Activated CD4-positive, alpha-beta T cell treated with anti-CD3 and anti-CD28 coated beads for 36 hours (primary cell): ENCODE measurements around the gene GBX1. TPM values are rescaled to one million over a fixed set of nuclear protein-coding genes. Genes with fewer than 3 reads are reported as not detected.

ENCODE experiments used
- ATAC-seq: fragments of 200-7000 bp; cut with Tn5 transposase; one replicate; pipeline ENCODE4 v1.10.0; 2021; ENCODE audit warnings: mild to moderate bottlenecking, moderate library complexity
- CTCF ChIA-PET: fragments of 350-600 bp; sonication (Branson Sonifier 250); formaldehyde crosslinking; loops from one replicate; lab custom pipeline; 2021; ENCODE audit warnings: antibody characterized with exemption; lab: Charles Lee
- POLR2A ChIA-PET: fragments of 350-600 bp; sonication (Branson Sonifier 250); formaldehyde crosslinking; loops from one replicate; lab custom pipeline; 2021; ENCODE audit warnings: antibody characterized with exemption, inconsistent platforms; lab: Charles Lee
- DNase-seq: peaks from one replicate; pipeline ENCODE4 v3.0.0-alpha.2; 2020
- H3K27ac Mint-ChIP-seq: one replicate; pipeline ENCODE4 v1.8.0; 2021; ENCODE audit warnings: mixed read lengths
- H3K27me3 Mint-ChIP-seq: one replicate; pipeline ENCODE4 v1.8.0; 2021; ENCODE audit warnings: mixed read lengths
- H3K36me3 Mint-ChIP-seq: one replicate; pipeline ENCODE4 v1.8.0; 2021; ENCODE audit warnings: low read depth, mixed read lengths
- H3K4me1 Mint-ChIP-seq: one replicate; pipeline ENCODE4 v1.8.0; 2021; ENCODE audit warnings: mixed read lengths
- H3K4me3 Mint-ChIP-seq: one replicate; pipeline ENCODE4 v1.8.0; 2021; ENCODE audit warnings: mild to moderate bottlenecking, moderate library complexity, mixed read lengths
- H3K9me3 Mint-ChIP-seq: one replicate; pipeline ENCODE4 v1.8.0; 2021; ENCODE audit warnings: low read depth, mixed read lengths
- intact Hi-C, 2 experiments: fragments of 100-400 bp; cut with DNase I in 1 of 2; cut with micrococcal nuclease in 1 of 2; formaldehyde crosslinking; loops; one replicate each; pipeline versions ENCODE4 v1.14.2 to v1.15.1; 2022 to 2024; cut with DNase I, micrococcal nuclease
- total RNA-seq, 2 experiments: library from RNA; stranded (reverse); gene quantifications; one replicate each; pipeline ENCODE4 v1.2.3, GENCODE V29; 2021

GBX1 gene
- total RNA-seq, 2 experiments from 2014 or later, result 0.16 TPM; not detected in 1

GRCh38 chr7:151168003-151168786 is 701 bp upstream of the GBX1 start:
- no peak overlapping the region for H3K27ac Mint-ChIP-seq
- ATAC-seq (peak; percentile 82), DNase-seq (peak; percentile 81)
- no peaks in the 10 kb centered on the region for H3K9me3 Mint-ChIP-seq
- H3K36me3 Mint-ChIP-seq, result no peaks in the 10 kb centered on the region
- peaks cover 41% of the 10 kb centered on the region for H3K27me3 Mint-ChIP-seq
- ChIA-PET POLR2A (no interaction called here), CTCF (interaction anchor here (0.6 to 2.0 kb wide), 18 partner anchors 9 to 185 kb away, joined by 3 to 8 read pairs (median 4); no protein-coding TSS in a partner anchor)
- peak overlapping the region; percentile 39 for H3K4me3 Mint-ChIP-seq
- peaks cover 9% of the 10 kb centered on the region for H3K4me1 Mint-ChIP-seq
- intact Hi-C loops, result loop anchor here in 1 of 2 experiments (1.0 kb wide), 1 partner anchor 44 kb away; no protein-coding TSS in a partner anchor

GRCh38 chr7:151166629-151167196 is 781 bp downstream of the GBX1 start:
- ChIA-PET POLR2A (no interaction called here), CTCF (interaction anchor here (0.7 to 1.9 kb wide), 13 partner anchors 9 to 1452 kb away, joined by 3 to 8 read pairs (median 5); a partner anchor contains a TSS)
- H3K27me3 Mint-ChIP-seq, result peaks cover 30% of the 10 kb centered on the region
- peaks cover 6% of the 10 kb centered on the region for H3K4me1 Mint-ChIP-seq
- intact Hi-C loops, result no loop called here
- DNase-seq (no peak), ATAC-seq (no peak)
- no peaks in the 10 kb centered on the region for H3K9me3 Mint-ChIP-seq
- peak overlapping the region; percentile 15 for H3K4me3 Mint-ChIP-seq
- H3K27ac Mint-ChIP-seq, result no peak overlapping the region
- no peaks in the 10 kb centered on the region for H3K36me3 Mint-ChIP-seq

GRCh38 chr7:151161757-151162156 is 5.7 kb downstream of the GBX1 start:
- DNase-seq (no peak), ATAC-seq (no peak)
- Mint-ChIP-seq H3K4me3 (no peak overlapping the region), H3K27ac (no peak overlapping the region), H3K4me1 (peaks cover 2% of the 10 kb centered on the region), H3K9me3 (no peaks in the 10 kb centered on the region), H3K36me3 (no peaks in the 10 kb centered on the region), H3K27me3 (peaks cover 10% of the 10 kb centered on the region)
- ChIA-PET CTCF (interaction anchor here (0.7 to 2.1 kb wide), 4 partner anchors 9 to 14 kb away, joined by 3 to 8 read pairs (median 4); no protein-coding TSS in a partner anchor), POLR2A (no interaction called here)
- intact Hi-C loops, result no loop called here

GRCh38 chr7:151157645-151158329 is 9.7 kb downstream of the GBX1 start:
- H3K4me1 Mint-ChIP-seq, result no peaks in the 10 kb centered on the region
- H3K27me3 Mint-ChIP-seq, result peaks cover 21% of the 10 kb centered on the region
- CTCF ChIA-PET, result interaction anchor here (0.9 to 3.1 kb wide), 5 partner anchors 9 to 279 kb away, joined by 3 to 17 read pairs (median 4); partner anchors contain the start of gene GBX1
- intact Hi-C loops, result no loop called here
- no peaks in the 10 kb centered on the region for H3K36me3 Mint-ChIP-seq
- ATAC-seq, result no peak
- no peak overlapping the region for H3K27ac Mint-ChIP-seq
- DNase-seq, result no peak
- no peak overlapping the region for H3K4me3 Mint-ChIP-seq
- H3K9me3 Mint-ChIP-seq, result no peaks in the 10 kb centered on the region
- POLR2A ChIA-PET, result no interaction called here

GRCh38 chr7:151152643-151153513 is 14.6 kb downstream of the GBX1 start:
- ChIA-PET CTCF (interaction anchor here (0.8 to 1.1 kb wide), 5 partner anchors 14 to 291 kb away, joined by 3 to 4 read pairs (median 3); no protein-coding TSS in a partner anchor), POLR2A (no interaction called here)
- no peaks in the 10 kb centered on the region for H3K9me3 Mint-ChIP-seq
- no peak overlapping the region for H3K4me3 Mint-ChIP-seq
- H3K36me3 Mint-ChIP-seq, result no peaks in the 10 kb centered on the region
- no peak overlapping the region for H3K27ac Mint-ChIP-seq
- H3K27me3 Mint-ChIP-seq, result peaks cover 26% of the 10 kb centered on the region
- no peaks in the 10 kb centered on the region for H3K4me1 Mint-ChIP-seq
- DNase-seq (no peak), ATAC-seq (no peak)
- intact Hi-C loops, result no loop called here

GRCh38 chr7:151150388-151150787 is 17.1 kb downstream of the GBX1 start:
- Mint-ChIP-seq H3K4me3 (no peak overlapping the region), H3K27ac (no peak overlapping the region), H3K27me3 (peaks cover 15% of the 10 kb centered on the region), H3K36me3 (no peaks in the 10 kb centered on the region), H3K9me3 (no peaks in the 10 kb centered on the region), H3K4me1 (no peaks in the 10 kb centered on the region)
- intact Hi-C loops, result no loop called here
- ChIA-PET CTCF (interaction anchor here (0.8 kb wide), 1 partner anchor 12 kb away, joined by 3 read pairs; no protein-coding TSS in a partner anchor), POLR2A (no interaction called here)
- DNase-seq, result no peak
- no peak for ATAC-seq

- H3K4me1 Mint-ChIP-seq, result no peaks in the 10 kb centered on the region
- no peaks in the 10 kb centered on the region for H3K9me3 Mint-ChIP-seq
- H3K4me3 Mint-ChIP-seq, result no peak overlapping the region
- peaks cover 7% of the 10 kb centered on the region for H3K27me3 Mint-ChIP-seq
- POLR2A ChIA-PET, result no interaction called here
- no peak for DNase-seq
- intact Hi-C loops, result no loop called here
- no peak for ATAC-seq
- no peak overlapping the region for H3K27ac Mint-ChIP-seq
- CTCF ChIA-PET, result interaction anchor here (1.4 to 1.7 kb wide), 3 partner anchors 14 to 24 kb away, joined by 4 to 8 read pairs (median 5); no protein-coding TSS in a partner anchor
- H3K36me3 Mint-ChIP-seq, result peaks cover 7% of the 10 kb centered on the region
Observed at GRCh38 chr7:151148319-151149259, 18.9 kb downstream of the GBX1 start.

GRCh38 chr7:151146761-151147160 is 20.7 kb downstream of the GBX1 start:
- Mint-ChIP-seq H3K9me3 (no peaks in the 10 kb centered on the region), H3K27ac (no peak overlapping the region), H3K4me3 (no peak overlapping the region), H3K36me3 (peaks cover 8% of the 10 kb centered on the region), H3K4me1 (no peaks in the 10 kb centered on the region), H3K27me3 (peaks cover 7% of the 10 kb centered on the region)
- no peak for ATAC-seq
- DNase-seq, result no peak
- ChIA-PET POLR2A (no interaction called here), CTCF (interaction anchor here (0.6 to 1.3 kb wide), 4 partner anchors 12 to 27 kb away, joined by 3 to 4 read pairs (median 4); no protein-coding TSS in a partner anchor)
- intact Hi-C loops, result no loop called here

- DNase-seq (no peak), ATAC-seq (no peak)
- ChIA-PET POLR2A (no interaction called here), CTCF (interaction anchor here (1.0 to 3.4 kb wide), 2 partner anchors 13 to 20 kb away, joined by 4 to 9 read pairs; no protein-coding TSS in a partner anchor)
- no peak overlapping the region for H3K27ac Mint-ChIP-seq
- no peaks in the 10 kb centered on the region for H3K9me3 Mint-ChIP-seq
- no peaks in the 10 kb centered on the region for H3K4me1 Mint-ChIP-seq
- peaks cover 4% of the 10 kb centered on the region for H3K27me3 Mint-ChIP-seq
- peaks cover 11% of the 10 kb centered on the region for H3K36me3 Mint-ChIP-seq
- H3K4me3 Mint-ChIP-seq, result no peak overlapping the region
- intact Hi-C loops, result no loop called here
Observed at GRCh38 chr7:151144387-151144786, 23.1 kb downstream of the GBX1 start.
